ENCODE data around the gene SLC36A2.

The SLC36A2 gene

DNA sequence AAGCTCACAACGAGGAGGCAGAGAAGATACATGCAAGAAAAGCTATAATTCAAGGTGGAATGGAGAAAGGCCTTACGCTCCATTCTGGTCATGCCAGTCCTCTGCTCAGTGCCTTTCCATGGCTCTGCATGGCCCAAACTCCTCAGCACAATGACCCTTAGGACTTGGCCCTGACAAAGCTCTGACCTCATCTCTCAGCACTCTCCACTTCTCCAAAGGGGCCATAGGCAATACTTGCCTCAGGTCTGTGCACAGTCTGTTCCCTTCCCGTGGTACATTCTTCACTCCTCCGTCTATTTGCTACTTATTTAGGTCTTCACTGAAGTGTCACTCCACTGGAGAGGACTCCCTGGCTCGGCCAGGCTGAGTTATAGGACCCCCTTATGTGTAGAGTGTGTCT is 68.5 kb downstream of the SLC36A2 start:
- no peaks in the 10 kb centered on the region for H3K27me3 ChIP-seq (ENCODE audit: control insufficient read depth, insufficient read depth, low read length)
- no peaks in the 10 kb centered on the region for H3K36me3 ChIP-seq (ENCODE audit: control insufficient read depth, insufficient read depth, low read length)
- no peaks in the 10 kb centered on the region for H3K9me3 ChIP-seq (ENCODE audit: control insufficient read depth, low read length)
- H3K4me3 ChIP-seq (ENCODE audit: low read length) = no peak overlapping the region
- H3K4me1 ChIP-seq (ENCODE audit: control insufficient read depth, insufficient read depth, low read length) = no peaks in the 10 kb centered on the region
- no peak overlapping the region for H3K9ac ChIP-seq (ENCODE audit: low read length)

DNA sequence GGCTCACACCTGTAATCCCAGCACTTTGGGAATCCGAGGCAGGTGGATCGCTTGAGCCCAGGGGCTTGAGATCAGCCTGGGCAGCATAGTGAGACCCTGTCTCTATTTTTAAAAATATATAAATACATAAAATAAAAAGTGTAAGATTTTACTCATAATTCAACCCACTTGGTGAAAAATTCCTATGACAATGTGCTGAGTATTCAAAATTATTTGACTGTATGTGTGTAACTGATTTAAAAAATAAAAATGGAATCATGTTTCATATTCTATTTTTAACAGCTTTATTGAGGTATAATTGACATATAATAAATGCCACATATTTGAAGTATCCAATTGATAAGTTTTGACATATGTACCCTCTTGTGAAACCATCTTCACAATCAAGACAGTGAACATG is 71.6 kb downstream of the SLC36A2 start:
- Histone ChIP-seq H3K9ac (ENCODE audit: low read length) (no peak overlapping the region), H3K4me1 (ENCODE audit: control insufficient read depth, insufficient read depth, low read length) (no peaks in the 10 kb centered on the region), H3K36me3 (ENCODE audit: control insufficient read depth, insufficient read depth, low read length) (no peaks in the 10 kb centered on the region), H3K4me3 (ENCODE audit: low read length) (no peak overlapping the region), H3K9me3 (ENCODE audit: control insufficient read depth, low read length) (no peaks in the 10 kb centered on the region), H3K27me3 (ENCODE audit: control insufficient read depth, insufficient read depth, low read length) (no peaks in the 10 kb centered on the region)

- Histone ChIP-seq H3K4me1 (ENCODE audit: control insufficient read depth, insufficient read depth, low read length) (no peaks in the 10 kb centered on the region), H3K36me3 (ENCODE audit: control insufficient read depth, insufficient read depth, low read length) (no peaks in the 10 kb centered on the region), H3K9me3 (ENCODE audit: control insufficient read depth, low read length) (no peaks in the 10 kb centered on the region), H3K27me3 (ENCODE audit: control insufficient read depth, insufficient read depth, low read length) (no peaks in the 10 kb centered on the region), H3K4me3 (ENCODE audit: low read length) (no peak overlapping the region), H3K9ac (ENCODE audit: low read length) (no peak overlapping the region)
These were observed 72.7 kb downstream of the SLC36A2 start for GRCh38 chr5:151274666-151275065.

DNA sequence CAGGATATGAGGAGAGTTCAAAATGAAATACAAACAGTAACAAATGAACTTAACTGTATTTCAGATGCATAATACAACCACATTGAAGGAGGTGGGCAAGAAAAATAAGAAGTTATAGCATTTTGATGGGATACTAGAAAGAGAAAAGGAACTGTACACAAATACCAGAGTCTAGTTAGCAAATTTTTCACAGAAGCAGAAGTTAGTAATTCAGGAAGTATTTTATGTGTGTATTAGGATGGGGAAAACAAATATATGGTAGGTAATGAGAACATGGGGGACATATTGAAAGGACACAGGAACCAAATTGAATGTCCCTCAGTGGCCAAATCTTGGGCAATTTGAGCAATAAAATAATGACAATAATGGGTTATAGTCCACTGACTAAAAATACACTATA is 76.0 kb downstream of the SLC36A2 start:
- Histone ChIP-seq H3K36me3 (ENCODE audit: control insufficient read depth, insufficient read depth, low read length) (no peaks in the 10 kb centered on the region), H3K9me3 (ENCODE audit: control insufficient read depth, low read length) (no peaks in the 10 kb centered on the region), H3K4me3 (ENCODE audit: low read length) (no peak overlapping the region), H3K4me1 (ENCODE audit: control insufficient read depth, insufficient read depth, low read length) (no peaks in the 10 kb centered on the region), H3K9ac (ENCODE audit: low read length) (no peak overlapping the region), H3K27me3 (ENCODE audit: control insufficient read depth, insufficient read depth, low read length) (no peaks in the 10 kb centered on the region)

- H3K4me1 ChIP-seq (ENCODE audit: control insufficient read depth, insufficient read depth, low read length) = no peaks in the 10 kb centered on the region
- no peak overlapping the region for H3K9ac ChIP-seq (ENCODE audit: low read length)
- no peaks in the 10 kb centered on the region for H3K36me3 ChIP-seq (ENCODE audit: control insufficient read depth, insufficient read depth, low read length)
- no peak overlapping the region for H3K4me3 ChIP-seq (ENCODE audit: low read length)
- no peaks in the 10 kb centered on the region for H3K27me3 ChIP-seq (ENCODE audit: control insufficient read depth, insufficient read depth, low read length)
- H3K9me3 ChIP-seq (ENCODE audit: control insufficient read depth, low read length) = no peaks in the 10 kb centered on the region
These were observed 76.8 kb downstream of the SLC36A2 start for GRCh38 chr5:151270599-151270998.

DNA sequence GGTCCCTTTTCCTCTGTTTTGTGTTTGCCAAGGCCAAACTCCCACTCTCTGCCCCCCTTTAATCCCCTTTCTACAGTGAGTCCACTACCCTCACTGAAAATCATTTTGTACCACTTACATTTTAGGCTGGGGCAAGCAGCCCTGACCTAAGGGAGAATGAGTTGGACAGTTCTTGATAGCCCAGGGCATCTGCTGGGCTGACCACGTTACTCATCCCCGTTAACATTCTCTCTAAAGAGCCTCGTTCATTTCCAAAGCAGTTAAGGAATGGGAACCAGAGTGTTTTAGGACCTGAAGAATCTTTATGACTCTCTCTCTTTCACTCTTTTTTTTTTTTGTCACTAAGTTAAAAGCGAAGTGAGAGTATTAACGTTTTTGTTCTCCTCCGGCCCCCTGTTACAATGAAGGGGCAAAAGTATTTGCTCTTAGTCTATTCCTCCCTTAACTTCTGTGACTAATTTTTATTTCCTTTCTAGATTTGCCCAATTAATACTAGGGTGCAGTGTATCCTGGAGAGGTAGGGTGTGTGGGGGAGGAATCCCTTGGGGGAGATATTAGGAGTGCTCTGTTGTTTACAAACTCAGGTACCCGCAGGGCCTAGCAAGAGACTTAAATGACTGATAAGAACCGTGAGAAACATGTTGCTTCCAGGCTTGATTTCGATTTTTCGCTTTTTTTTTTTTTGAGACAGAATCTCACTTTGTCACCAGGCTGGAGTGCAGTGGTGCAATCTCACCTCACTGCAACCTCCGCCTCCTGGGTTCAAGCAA is 79.7 kb downstream of the SLC36A2 start:
- Histone ChIP-seq H3K4me1 (ENCODE audit: control insufficient read depth, insufficient read depth, low read length) (peaks cover 14% of the 10 kb centered on the region), H3K36me3 (ENCODE audit: control insufficient read depth, insufficient read depth, low read length) (no peaks in the 10 kb centered on the region), H3K27me3 (ENCODE audit: control insufficient read depth, insufficient read depth, low read length) (no peaks in the 10 kb centered on the region), H3K4me3 (ENCODE audit: low read length) (no peak overlapping the region), H3K9me3 (ENCODE audit: control insufficient read depth, low read length) (no peaks in the 10 kb centered on the region), H3K9ac (ENCODE audit: low read length) (no peak overlapping the region)

Measured in mucosa of stomach (tissue), 1 donor.